ENCODE measurements around the gene CCDC137. TPM values are rescaled to one million over a fixed set of nuclear protein-coding genes. Genes with fewer than 3 reads are reported as not detected.

CCDC137 gene
- total and polyA plus RNA-seq, 2 of the 13 experiments (the other 11 are each of a cell fraction or from before 2014, with no cell fraction given), result 14.6 to 39.1 TPM

GRCh38 chr17:81659038-81659437 is 7.5 kb upstream of the CCDC137 start (continued):
- TF ChIP-seq KDM6A (CRISPR knock-in tag; IDR thresholded peaks at IDR 0.05; ENCODE audit: low read depth), result 0 out of 2 replicates have a peak, but pooled peaks have one; percentile 22
- peak; percentile 44; the same call in 1 of the 2 replicates for TF ChIP-seq ZNF263 (CRISPR knock-in tag; IDR thresholded peaks at IDR 0.05)
- no peak for TF ChIP-seq IKZF4 (CRISPR knock-in tag; IDR thresholded peaks at IDR 0.05; ENCODE audit: borderline replicate concordance, low read depth, not compliant biosample characterization)
- no peak for TF ChIP-seq TEF (CRISPR knock-in tag; IDR thresholded peaks at IDR 0.05)
- no peak for TF ChIP-seq ZNF382 (CRISPR knock-in tag; IDR thresholded peaks at IDR 0.05; ENCODE audit: borderline replicate concordance)
- no peak for TF ChIP-seq ZNF691 (CRISPR knock-in tag; IDR thresholded peaks at IDR 0.05; ENCODE audit: borderline replicate concordance, low read depth)
- peak; percentile 94 for TF ChIP-seq ZNF362 (CRISPR knock-in tag; IDR thresholded peaks at IDR 0.05; ENCODE audit: borderline replicate concordance)
- 0 out of 2 replicates have a peak, but pooled peaks have one; percentile 23 for TF ChIP-seq NCOA1 (CRISPR knock-in tag; IDR thresholded peaks at IDR 0.05)
- peak; percentile 43; the same call in 1 of the 2 replicates for TF ChIP-seq RXRB (CRISPR knock-in tag; IDR thresholded peaks at IDR 0.05; ENCODE audit: borderline replicate concordance)
- 0 out of 2 replicates have a peak, but pooled peaks have one; percentile 13 for TF ChIP-seq MED1 (CRISPR knock-in tag; IDR thresholded peaks at IDR 0.05)
- TF ChIP-seq ZNF414 (CRISPR knock-in tag; IDR thresholded peaks at IDR 0.05), result no peak
- TF ChIP-seq ZNF615 (CRISPR knock-in tag; IDR thresholded peaks at IDR 0.05; ENCODE audit: borderline replicate concordance), result no peak
- TF ChIP-seq RARA (CRISPR knock-in tag; IDR thresholded peaks at IDR 0.05), result peak; percentile 62
- TF ChIP-seq NCOR1 (IDR thresholded peaks at IDR 0.05; ENCODE audit: borderline replicate concordance, low read length), result peak; percentile 39; the same call in 1 of the 2 replicates
- TF ChIP-seq ZC3H4 (CRISPR knock-in tag; IDR thresholded peaks at IDR 0.05; ENCODE audit: borderline replicate concordance), result no peak
- no peak for TF ChIP-seq LCORL (IDR thresholded peaks at IDR 0.05)
- peak; percentile 78; the same call in 1 of the 2 replicates for TF ChIP-seq LCORL (CRISPR knock-in tag; IDR thresholded peaks at IDR 0.05)
- peak; percentile 96 for TF ChIP-seq TEAD3 (CRISPR knock-in tag; optimal IDR thresholded peaks at IDR 0.05; ENCODE audit: borderline replicate concordance)
- TF ChIP-seq TCF7 (IDR thresholded peaks at IDR 0.05; ENCODE audit: low read depth), result no peak
- peak; percentile 67 for TF ChIP-seq TBL1XR1 (IDR thresholded peaks at IDR 0.05; ENCODE audit: borderline replicate concordance, low read length, partially characterized antibody)
- TF ChIP-seq GTF3A (CRISPR knock-in tag; conservative IDR thresholded peaks at IDR 0.05), result no peak
- peak; percentile 45; the same call in 1 of the 2 replicates for TF ChIP-seq SAP130 (CRISPR knock-in tag; IDR thresholded peaks at IDR 0.05; ENCODE audit: low read depth)
- TF ChIP-seq PAXIP1 (CRISPR knock-in tag; conservative IDR thresholded peaks at IDR 0.05), result peak; percentile 76
